Posterior cingulate gyrus (tissue), 11 donors: Measurements from ENCODE around the gene E2F2.

Experiments used
- DNase-seq, 10 donors: peaks; one replicate each; pipeline versions ENCODE4 v3.0.0 to v3.0.0-alpha.2; 2020 to 2021; ENCODE audit warnings: mixed read lengths in 3 of 10
- intact Hi-C: fragments of 100-400 bp; cut with DNase I; formaldehyde crosslinking; loops from one replicate; pipeline ENCODE4 v1.15.1; 2023

Gene E2F2, protein sequence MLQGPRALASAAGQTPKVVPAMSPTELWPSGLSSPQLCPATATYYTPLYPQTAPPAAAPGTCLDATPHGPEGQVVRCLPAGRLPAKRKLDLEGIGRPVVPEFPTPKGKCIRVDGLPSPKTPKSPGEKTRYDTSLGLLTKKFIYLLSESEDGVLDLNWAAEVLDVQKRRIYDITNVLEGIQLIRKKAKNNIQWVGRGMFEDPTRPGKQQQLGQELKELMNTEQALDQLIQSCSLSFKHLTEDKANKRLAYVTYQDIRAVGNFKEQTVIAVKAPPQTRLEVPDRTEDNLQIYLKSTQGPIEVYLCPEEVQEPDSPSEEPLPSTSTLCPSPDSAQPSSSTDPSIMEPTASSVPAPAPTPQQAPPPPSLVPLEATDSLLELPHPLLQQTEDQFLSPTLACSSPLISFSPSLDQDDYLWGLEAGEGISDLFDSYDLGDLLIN

DNA sequence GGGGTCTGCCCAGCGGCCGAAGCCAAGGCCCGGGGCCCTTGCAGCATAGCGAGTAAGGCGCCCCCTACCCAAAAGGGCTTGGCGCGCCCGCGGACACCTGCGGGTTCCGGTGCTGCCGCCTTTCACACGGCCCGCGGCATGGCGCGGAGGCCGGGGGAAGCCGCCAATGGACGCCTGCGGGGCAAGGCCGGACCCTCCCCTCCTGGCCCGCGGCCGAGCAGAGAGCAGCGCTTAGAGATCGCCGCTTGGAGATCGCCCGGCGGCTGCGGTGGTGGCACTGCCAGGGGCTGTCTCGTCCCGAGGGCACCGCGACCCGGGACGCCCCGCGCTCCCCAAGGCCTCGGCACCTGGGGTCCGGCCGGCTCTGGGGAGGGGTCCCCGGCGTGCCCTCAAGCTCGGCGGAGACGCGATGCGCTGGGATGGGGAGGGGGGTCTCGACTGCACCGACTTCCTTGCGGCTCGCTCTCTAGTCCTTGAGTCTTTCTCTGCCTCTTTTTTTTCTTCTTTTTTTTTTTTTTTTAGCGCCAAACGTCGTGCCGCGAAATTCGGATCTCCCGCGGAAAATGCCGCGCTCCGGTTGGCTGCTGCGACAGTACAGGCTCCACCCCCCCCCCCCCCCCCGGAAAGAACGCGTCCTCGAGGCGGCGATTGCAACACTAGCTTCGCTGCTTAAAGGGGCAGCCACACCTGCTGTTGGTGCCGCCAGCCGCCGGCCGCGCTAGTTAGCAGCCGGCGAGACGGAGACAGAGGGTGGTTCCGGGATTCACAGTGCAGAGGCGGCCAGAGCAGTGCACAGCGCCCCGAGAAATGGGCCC lies at the start of gene E2F2:
TSS of gene E2F2 (minus strand) at position 487 of the 815 bp plus-strand sequence. CDS start at position 47, 440 bp downstream.
- peak; percentile 62 to 97 (median 81) for DNase-seq
- intact Hi-C loops, result loop anchor here (10.0 kb wide), 1 partner anchor 186 kb away; the partner anchor contains the start of gene HNRNPR

DNA sequence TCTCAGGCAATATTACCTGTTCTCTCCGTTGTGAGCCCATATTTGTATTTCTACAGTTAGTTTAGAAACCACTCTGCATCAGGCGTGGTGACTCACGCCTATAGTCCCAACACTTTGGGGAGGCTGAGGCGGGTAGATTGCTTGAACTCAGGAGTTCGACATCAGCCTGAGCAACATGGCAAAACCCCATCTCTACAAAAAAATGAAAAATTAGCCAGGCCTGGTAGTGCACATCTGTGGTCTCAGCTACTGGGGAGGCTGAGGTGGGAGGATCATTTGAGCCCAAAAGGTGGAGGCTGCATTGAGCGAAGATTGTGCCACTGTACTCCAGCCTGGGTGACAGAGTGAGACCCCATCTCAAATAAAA lies 47.9 kb upstream of the E2F2 start:
- intact Hi-C loops, result no loop called here
- DNase-seq, result no peak

DNA sequence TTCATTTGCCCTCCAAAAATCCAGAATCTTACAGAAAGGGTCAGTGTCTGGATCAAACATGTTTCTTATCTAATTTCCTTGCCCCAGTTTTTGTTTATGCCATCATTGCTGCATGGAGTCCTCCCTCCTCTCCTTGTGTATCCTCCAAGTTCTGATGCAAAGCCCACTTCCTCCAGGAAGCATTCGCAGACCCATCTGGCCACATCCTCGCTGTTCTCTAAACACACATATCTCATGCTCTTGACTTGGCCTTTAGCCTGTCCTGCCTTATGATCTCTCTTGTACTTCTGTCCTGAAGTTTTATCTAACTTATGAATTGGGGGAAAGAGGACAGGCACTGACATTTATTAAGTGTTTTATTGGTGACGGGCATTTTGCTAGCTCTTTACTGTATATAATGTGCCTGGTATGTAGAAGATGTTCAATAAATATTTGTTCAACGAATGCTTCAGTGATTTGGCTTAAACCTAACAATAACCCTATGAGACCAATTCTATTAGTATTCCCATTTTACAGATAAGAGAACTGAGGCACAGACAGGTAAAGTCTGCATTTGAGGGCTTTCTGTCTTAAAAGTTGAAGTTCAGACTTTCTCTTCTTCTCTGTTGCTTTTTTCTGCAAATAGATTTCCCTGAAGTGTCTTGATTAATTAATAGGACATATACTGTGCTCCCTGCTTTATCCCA lies 47.4 kb upstream of the E2F2 start:
- DNase-seq, result no peak
- intact Hi-C loops, result no loop called here

DNA sequence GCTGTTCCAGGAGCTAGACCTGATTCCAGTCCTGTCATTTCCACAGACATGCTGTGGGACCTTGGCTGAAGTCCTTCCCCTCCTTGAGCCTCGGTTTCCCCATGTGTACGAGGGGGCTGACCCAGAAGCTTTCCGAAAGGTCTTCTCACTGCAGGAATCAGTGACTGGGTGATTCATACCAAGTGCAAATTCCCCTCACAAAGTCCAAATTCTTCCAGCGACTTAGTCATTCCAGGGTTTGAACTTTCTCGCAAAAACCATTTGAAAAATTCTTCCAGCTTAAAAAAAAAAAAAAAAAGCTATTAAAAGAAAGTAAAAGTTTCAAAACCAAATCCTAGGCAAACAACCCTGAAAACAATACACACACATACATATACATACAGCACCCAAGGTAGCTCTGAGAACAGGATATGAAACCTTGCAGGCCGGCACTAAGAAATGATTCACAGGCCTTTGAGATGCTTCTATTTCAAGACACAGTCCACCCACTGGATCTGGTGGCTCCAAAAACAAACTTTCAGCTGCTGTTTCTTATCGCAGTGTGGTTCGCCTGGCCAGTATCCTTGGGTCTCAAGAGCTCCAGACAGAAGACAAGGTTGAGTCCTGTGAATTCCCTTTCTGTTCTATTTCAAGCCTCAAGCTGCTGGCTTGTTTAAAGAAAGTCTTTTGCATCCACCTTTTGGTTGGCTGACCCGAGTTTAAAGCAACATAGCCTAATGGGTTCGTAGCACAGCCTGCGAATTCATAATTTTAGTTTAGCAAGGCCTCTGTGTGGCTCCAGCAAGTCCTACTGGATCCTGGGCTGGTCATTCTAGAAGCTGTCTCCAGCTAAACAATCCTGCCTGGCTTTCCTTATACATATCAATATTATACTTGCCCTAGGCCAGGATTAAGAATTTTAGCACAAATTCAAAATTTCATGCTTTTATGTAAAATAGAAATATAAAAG lies 46.3 kb upstream of the E2F2 start:
- peak in 3 of 10 donors; percentile 20 to 51 (median 44) for DNase-seq
- intact Hi-C loops, result no loop called here

DNA sequence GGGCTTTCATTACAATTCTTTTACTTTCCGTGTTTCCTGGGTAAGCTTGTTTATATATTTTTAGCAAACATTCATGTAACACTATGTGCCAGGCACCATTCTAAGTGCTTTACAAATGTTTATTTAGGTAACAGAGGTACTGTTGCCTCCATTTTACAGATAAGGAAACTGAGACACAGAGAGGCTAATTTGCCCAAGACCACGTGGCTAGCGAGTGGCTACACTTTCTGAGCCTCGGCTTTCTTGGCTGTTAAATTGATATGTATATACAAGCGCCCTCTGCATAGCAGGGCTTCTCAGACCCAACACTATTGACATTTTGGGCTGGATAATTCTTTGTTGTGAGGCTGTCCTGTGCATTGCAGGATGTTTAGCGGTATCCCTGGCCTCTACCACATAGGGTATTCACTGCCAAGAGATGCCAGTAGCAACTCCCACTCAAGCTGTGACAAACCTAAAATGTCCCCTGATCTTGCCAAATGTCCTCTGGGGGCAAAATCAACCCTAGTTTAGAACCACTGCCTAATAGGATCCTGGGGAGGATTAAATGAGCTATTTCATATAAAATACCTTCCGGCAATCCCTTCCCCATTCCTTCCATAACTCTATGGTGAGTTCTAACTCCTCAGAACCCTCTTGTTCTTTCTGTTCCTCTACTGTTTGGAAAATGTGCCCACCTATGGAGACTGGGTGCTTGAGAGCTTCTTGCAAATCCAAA lies 45.5 kb upstream of the E2F2 start:
- intact Hi-C loops, result no loop called here
- DNase-seq, result no peak

DNA sequence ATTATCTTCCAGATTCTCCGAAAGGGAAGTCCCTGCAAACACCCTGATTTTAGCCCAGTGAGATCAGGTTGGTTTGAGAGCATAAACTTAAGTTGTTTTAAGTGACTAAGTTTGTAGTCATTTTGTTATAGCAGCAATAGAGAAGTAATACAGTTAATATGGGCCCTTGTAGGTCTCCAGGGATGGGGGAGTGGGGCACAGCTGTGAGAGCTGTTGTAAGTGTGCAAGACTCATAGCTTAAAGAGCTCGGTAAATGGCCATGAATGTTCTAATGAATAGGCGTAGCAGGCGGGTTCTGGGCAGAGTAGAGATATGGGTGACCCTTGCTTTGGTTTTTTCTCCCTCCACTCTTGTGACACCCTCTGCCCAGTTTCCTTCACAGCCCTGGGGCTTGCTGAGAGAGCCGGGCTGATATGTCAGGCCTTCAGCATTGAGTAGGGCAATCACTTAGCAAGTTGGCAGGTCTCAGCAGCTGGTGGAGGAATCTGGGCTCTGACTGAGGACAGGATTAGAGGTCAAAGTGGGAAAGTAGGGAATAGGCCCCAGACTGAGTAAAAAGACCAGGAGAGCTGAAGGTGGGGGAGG lies 44.3 kb upstream of the E2F2 start:
- peak in 1 of 10 donors; percentile 35 for DNase-seq
- intact Hi-C loops, result no loop called here

DNA sequence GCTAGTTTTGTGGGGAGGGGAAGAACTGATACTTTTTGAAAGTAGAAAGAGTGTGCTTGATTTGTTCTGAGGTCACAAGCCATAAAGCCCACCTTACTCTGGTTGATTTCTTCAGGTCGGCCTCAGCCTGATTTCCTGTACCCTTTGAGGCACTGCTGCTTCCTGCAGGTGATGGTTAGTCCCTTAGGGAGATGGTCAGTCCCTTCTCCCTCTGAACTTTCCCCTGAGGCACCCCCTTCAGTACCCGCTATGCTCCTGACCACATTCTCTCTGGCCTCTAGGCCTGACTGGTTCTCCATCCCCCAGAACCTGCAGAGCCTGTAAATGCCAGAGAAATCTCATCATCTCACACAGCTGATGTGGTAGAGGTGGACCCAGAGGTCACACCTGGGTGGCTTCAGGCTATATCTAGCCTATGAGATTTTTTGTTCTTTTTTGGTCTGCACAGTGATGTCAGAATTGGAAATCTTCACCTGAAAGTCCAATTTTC lies 43.3 kb upstream of the E2F2 start:
- no peak for DNase-seq
- intact Hi-C loops, result no loop called here

DNA sequence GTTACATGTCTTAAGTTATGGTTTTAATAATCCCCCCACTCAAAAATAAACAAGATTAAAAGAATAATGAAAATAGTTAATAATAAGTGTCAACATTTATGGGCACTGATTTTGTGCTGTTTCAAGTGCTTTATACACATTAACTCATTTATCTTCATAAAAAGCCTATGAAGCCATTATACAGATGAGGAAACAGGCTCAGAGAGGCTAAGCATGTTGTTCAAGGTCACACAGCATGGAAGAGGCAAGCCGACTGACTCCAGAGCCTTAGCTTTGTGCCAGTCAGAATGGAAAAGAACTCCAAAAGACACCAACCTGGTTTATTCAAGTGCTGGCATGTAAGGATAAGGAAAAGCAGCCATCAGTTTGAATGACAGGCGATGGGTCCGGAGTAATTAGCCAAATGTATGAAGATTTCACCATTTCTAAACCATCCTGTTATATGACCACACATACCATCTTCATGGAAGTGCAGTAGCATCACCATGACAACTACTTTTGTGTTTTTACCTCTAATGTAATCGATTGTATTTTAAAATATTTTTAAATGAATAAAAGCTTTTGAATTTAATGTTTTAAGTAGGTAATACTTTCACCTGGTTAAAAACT lies 42.6 kb upstream of the E2F2 start:
- intact Hi-C loops, result no loop called here
- DNase-seq, result no peak

DNA sequence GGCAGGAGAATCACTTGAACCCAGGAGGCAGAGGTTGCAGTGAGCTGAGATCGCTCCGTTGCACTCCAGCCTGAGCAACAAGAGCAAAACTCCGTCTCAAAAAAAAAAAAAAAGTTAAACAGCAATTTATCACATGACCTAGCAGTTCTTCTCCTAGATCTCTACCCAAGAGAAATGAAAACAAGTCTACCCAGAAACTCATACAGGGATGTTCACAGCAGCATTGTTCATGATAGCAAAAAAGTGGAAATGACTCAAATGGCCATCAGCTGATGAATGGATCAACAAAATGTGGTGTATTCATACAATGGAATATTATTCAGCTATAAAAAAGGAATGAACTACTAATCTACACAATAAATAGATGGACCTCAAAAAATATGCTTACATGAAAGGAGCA lies 40.4 kb upstream of the E2F2 start:
- DNase-seq, result no peak
- intact Hi-C loops, result no loop called here

DNA sequence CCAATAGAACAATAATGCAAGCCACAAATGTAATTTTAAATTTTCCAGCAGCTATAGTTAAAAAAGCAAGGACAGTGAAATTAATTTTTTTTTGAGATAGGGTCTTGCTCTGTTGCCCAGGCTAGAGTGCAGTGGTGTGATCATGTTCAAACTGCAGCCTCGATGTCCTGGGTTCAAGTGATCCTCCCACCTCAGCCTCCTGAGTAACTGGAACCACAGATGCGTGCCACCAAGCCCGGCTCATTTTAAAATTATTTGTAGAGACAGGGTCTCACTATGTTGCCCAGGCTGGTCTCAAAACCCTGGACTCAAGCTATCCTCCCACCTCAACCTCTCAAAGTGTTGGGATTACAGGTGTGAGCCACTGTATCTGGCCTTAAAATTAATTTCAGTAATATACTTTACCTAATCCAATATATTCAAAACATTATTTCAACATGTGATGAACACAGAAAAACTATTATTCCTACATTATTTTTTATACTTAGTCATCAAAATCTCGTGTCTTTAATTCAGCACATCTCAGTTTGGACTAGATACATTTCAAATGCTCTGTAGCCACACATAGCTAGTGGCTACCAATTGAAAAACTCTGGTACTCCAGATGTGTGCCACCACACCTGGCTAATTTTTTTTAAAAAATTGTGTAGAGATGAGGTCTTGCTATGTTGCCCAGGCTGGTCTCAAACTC lies 39.1 kb upstream of the E2F2 start:
- intact Hi-C loops, result no loop called here
- peak in 2 of 10 donors; percentile 13 to 17 for DNase-seq

DNA sequence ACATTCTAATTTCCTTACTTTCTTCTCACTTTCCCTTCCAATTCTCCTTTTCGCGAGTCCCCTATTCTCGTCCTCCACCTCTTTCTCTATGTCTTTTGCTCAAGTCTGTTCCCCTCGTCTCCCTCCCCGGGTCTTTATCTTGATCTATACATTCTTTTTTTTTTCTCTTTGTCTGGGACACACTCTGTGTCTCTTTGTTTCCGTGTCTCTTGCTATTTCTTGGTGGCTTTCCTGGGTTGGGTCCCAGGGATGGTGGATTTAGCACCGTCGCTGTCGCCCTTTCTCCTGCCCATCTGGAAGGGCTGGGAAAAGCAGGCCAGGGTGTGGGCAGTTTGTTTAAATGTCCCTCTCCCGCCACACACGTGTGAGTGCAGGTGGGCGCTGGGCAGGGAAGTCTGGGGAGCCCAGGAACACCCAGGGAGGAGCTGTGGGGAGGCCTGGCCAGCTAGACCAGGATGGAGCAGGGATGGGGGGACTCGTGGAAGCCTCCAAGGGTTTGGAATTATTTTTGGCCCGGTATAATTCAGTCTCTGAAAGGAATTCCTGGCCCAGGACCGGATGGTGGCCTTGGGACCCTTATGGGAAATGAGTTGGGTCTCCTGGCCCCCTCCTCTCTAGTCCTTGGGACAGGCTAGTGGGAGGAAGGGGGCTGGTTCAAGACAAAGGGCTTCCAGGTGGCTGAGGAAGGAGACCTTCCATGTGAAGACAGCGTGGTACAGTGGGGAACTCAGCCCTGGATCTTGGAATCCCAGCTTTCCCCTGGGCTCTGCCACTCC lies 37.8 kb upstream of the E2F2 start:
- DNase-seq, result peak in 2 of 10 donors; percentile 69 to 74
- intact Hi-C loops, result no loop called here

DNA sequence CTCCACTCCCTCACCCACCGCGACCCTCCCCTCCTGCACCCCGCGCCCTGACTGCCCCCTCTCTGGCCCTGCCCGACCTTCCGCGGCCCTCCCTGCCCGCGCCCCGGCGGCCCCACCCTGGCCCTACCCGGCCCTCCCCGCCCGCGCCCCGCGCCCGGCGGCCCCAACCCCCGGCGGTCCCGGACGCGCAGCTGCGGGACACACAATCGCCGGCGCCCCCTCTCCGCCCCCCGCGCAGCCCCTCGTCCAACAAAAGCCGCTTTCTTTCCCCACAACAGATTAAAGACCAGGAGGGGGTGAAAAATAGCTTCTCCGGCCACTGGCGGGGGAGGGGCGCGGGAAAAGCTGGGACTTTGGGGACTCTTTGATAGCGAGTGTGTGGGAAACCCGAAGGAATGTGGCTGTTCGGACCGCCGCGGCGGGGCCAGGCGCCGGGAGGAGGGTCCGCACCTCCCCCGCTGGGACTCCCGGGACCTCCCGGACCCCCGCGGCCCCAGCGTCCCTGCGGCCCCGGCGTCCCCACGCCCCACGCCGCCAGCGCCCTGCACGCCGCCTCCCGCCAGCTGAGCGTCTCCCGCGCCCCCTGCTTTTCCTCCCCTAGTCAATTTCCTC lies 37.1 kb upstream of the E2F2 start:
- intact Hi-C loops, result no loop called here
- peak in 9 of 10 donors; percentile 43 to 94 (median 74) for DNase-seq

DNA sequence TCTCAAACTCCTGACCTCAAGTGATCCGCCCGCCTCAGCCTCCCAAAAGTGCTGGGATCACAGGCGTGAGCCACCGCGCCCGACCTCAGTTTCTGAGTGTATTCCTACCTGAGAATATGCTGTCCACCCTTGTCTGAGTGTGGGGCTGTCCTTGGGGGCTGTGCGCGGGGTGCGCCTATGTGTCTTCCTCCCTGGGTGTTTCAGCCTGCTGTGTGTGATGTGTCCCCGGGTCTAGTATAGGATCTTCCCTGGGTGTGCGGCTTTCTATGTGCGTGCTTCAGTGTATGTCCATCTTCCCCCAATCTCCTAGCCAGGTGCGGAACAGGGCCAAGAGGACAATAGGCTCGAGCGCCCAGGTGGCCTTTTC lies 36.6 kb upstream of the E2F2 start:
- intact Hi-C loops, result no loop called here
- DNase-seq, result peak in 2 of 10 donors; percentile 72 to 78

DNA sequence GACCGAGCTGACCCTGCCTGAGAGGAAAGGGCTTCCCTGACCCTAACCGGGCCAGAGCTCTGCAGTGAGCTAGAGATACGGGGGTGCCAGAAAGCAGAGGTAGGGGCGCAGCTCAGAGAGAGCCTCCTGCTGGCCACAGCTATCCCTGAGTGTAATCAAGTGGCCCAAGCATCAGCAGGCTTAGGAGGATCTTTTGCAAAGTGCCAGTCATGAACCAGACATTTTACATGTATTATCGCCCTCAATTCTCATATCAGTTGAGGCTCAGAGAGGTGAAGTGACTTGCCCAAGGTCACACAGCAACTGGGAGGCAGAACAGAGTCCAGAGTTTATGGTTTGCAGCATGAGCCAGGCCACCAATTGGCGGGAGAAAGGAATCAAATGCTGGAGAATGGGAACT lies 35.3 kb upstream of the E2F2 start:
- peak in 2 of 10 donors; percentile 22 to 46 for DNase-seq
- intact Hi-C loops, result no loop called here

DNA sequence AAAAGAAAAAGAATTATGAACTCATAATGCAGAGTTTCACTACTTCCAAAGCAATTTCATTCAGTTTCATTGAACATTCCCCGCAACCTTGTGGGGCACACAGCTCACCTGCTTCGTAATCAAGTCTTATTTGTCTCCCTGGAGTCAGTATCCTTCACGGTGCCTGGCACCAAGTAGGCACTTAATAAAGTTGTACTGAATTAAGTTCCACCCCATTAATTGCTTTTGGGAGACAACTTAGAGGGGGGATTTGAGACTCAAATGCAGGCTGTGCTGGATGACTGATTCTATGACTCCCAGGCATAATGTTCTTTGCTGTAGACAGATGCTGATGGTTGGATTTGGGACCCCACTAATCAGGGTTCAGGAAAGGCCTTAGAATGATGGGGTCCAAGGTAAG lies 34.7 kb upstream of the E2F2 start:
- intact Hi-C loops, result no loop called here
- DNase-seq, result peak in 2 of 10 donors; percentile 6 to 12

DNA sequence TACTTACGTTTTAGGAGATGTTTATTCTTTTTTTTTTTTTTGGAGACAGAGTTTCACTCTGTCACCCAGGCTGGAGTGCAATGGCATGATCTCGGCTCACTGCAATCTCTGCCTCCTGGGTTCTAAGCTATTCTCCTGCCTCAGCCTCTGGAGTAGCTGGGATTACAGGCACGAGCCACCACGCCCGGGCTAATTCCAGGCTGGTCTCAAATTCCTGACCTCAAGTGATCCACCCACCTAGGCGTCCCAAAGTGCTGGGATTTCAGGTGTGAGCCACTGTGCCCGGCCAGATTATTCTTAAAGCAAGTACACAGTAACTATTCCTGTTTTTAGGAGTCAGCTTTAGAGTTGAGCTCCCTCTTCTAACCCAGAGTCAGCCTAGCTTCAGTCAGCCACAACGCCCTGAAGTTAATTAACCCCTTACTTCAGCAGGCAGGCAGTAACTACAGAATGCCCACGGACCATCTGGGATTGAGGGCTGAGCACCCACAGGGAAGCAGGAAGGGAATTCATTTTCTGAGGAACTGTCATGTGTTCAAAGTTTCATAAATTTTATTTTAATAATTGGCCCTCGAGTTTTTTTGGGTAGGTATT lies 33.6 kb upstream of the E2F2 start:
- DNase-seq, result peak in 2 of 10 donors; percentile 17 to 38
- intact Hi-C loops, result no loop called here
